Loucy (cell line): Measurements from ENCODE around the gene INF2.

Experiments used
- H2AFZ ChIP-seq: fragments of 200-600 bp; sonication (generic); 2 replicates; pipeline ENCODE4 v1.6.0; 2016; ENCODE audit warnings: antibody characterized with exemption, mild to moderate bottlenecking, low read length, moderate library complexity
- H3F3A ChIP-seq: fragments of 200-600 bp; 2 replicates; pipeline ENCODE4 v1.6.0; 2016; ENCODE audit warnings: antibody characterized with exemption, low read depth, mild to moderate bottlenecking
- H3K27me3 ChIP-seq: fragments of 200-600 bp; sonication (generic); 2 replicates; pipeline ENCODE4 v1.6.1; 2014; ENCODE audit warnings: low read length, mild to moderate bottlenecking; ENCODE audit not compliant: insufficient read depth, poor library complexity, severe bottlenecking
- H3K36me3 ChIP-seq: fragments of 200-600 bp; sonication (generic); 2 replicates; pipeline ENCODE4 v1.6.1; 2016; ENCODE audit warnings: low read length; ENCODE audit not compliant: insufficient read depth
- H3K4me1 ChIP-seq: fragments of 200-600 bp; sonication (generic); 2 replicates; pipeline ENCODE4 v1.5.1; 2014; ENCODE audit warnings: low read length, mild to moderate bottlenecking; ENCODE audit not compliant: insufficient read depth, poor library complexity, severe bottlenecking
- H3K4me2 ChIP-seq: fragments of 200-600 bp; sonication (generic); 2 replicates; pipeline ENCODE4 v1.6.0; 2014; ENCODE audit warnings: antibody characterized with exemption, low read length, low read depth, mild to moderate bottlenecking; ENCODE audit not compliant: poor library complexity, severe bottlenecking
- H3K4me3 ChIP-seq: fragments of 200-600 bp; sonication (generic); 2 replicates; pipeline ENCODE4 v1.5.1; 2014; ENCODE audit warnings: low read length, mild to moderate bottlenecking, mixed read lengths; ENCODE audit not compliant: poor library complexity, severe bottlenecking
- H3K79me2 ChIP-seq: fragments of 200-600 bp; sonication (generic); 2 replicates; pipeline ENCODE4 v1.6.1; 2014; ENCODE audit warnings: low read length; ENCODE audit not compliant: insufficient read depth
- H3K9ac ChIP-seq: fragments of 200-600 bp; sonication (generic); 2 replicates; pipeline ENCODE4 v1.6.0; 2014; ENCODE audit warnings: mild to moderate bottlenecking, low read depth, low read length, moderate library complexity; ENCODE audit not compliant: poor library complexity, severe bottlenecking
- H3K9me2 ChIP-seq: fragments of 200-600 bp; sonication (generic); replicated peaks from 2 replicates; pipeline ENCODE4 v1.6.1; 2016; ENCODE audit warnings: low read depth, low read length, mixed read lengths
- H3K9me3 ChIP-seq: fragments of 200-600 bp; sonication (generic); 2 replicates; pipeline ENCODE4 v1.6.1; 2014; ENCODE audit warnings: mild to moderate bottlenecking, antibody characterized with exemption, low read length, low read depth; ENCODE audit not compliant: insufficient read depth
- H4K20me1 ChIP-seq: fragments of 200-600 bp; sonication (generic); 2 replicates; pipeline ENCODE4 v1.6.0; 2014; ENCODE audit warnings: antibody characterized with exemption, low read length, mild to moderate bottlenecking; ENCODE audit not compliant: insufficient read depth, poor library complexity, severe bottlenecking
- CTCF ChIP-seq: fragments of 200-600 bp; sonication (generic); conservative IDR thresholded peaks from 2 replicates; pipeline ENCODE4 v1.5.1; 2014; ENCODE audit warnings: mild to moderate bottlenecking, antibody characterized with exemption, low read length
- EZH2phosphoT487 ChIP-seq: fragments of 200-600 bp; IDR thresholded peaks from 2 replicates; pipeline ENCODE4 v1.6.1; 2018; ENCODE audit warnings: antibody characterized with exemption, mild to moderate bottlenecking, moderate library complexity, borderline replicate concordance

Gene INF2

GRCh38 chr14:104734051-104734587 lies 44.7 kb downstream of the INF2 start:
- H3K4me3 ChIP-seq: no peak overlapping the region
- no peaks in the 10 kb centered on the region for H3K36me3 ChIP-seq
- H3K27me3 ChIP-seq: no peaks in the 10 kb centered on the region
- no peak overlapping the region for H2AFZ ChIP-seq
- no peaks in the 10 kb centered on the region for H3K4me1 ChIP-seq
- no peaks in the 10 kb centered on the region for H3K9me3 ChIP-seq
- H3K9me2 ChIP-seq: no peaks in the 10 kb centered on the region
- H3K4me2 ChIP-seq: no peak overlapping the region
- no peak overlapping the region for H3K9ac ChIP-seq
- H3K79me2 ChIP-seq: no peaks in the 10 kb centered on the region
- no peaks in the 10 kb centered on the region for H4K20me1 ChIP-seq
- no peaks in the 10 kb centered on the region for H3F3A ChIP-seq
- no peak for TF ChIP-seq CTCF
- TF ChIP-seq EZH2phosphoT487: no peak

GRCh38 chr14:104734601-104734990 lies 45.2 kb downstream of the INF2 start:
- Histone ChIP-seq H3K79me2 (no peaks in the 10 kb centered on the region), H3K9ac (no peak overlapping the region), H3K27me3 (no peaks in the 10 kb centered on the region), H3K4me1 (no peaks in the 10 kb centered on the region), H3K4me3 (no peak overlapping the region), H4K20me1 (no peaks in the 10 kb centered on the region), H3K9me3 (no peaks in the 10 kb centered on the region), H3F3A (no peaks in the 10 kb centered on the region), H3K36me3 (no peaks in the 10 kb centered on the region), H3K9me2 (no peaks in the 10 kb centered on the region), H3K4me2 (no peak overlapping the region), H2AFZ (no peak overlapping the region)
- TF ChIP-seq EZH2phosphoT487 (no peak), CTCF (no peak)

DNA sequence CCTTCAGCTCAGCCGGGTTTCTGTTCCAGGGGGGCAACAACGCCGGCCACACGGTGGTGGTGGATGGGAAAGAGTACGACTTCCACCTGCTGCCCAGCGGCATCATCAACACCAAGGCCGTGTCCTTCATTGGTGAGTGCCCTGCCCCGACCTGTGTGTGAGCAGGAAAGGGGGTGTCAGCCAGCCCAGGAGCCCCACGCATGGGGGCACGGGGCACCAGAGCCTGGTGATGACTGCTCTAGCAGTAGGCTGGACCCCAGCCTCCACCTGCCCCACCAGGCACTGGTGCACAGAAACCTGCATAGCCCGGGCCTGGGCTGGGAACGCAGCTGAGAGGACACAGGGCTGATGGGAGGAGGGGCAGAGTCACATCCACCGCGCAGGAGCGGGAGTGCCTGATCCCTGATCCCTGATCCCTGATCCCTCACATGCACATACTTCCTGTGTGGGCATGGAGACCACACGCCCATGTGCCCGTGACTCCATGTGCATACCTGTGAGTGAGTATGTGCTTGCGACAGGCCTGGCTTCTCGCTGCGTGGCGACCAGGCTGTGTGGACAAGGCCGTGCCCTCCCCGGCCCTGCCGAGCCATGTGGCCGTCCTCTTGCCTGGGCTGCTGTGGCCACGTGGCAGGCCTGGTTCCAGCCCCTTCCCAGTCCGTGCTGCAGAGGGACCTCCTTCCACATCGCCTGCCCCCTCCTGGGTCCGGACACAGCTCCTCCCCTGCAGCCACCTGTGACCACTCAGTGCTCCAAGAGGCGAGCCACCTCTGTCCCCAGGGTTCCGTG lies 45.8 kb downstream of the INF2 start:
- H3K36me3 ChIP-seq: no peaks in the 10 kb centered on the region
- no peak overlapping the region for H3K9ac ChIP-seq
- no peak overlapping the region for H3K4me3 ChIP-seq
- no peaks in the 10 kb centered on the region for H3F3A ChIP-seq
- no peaks in the 10 kb centered on the region for H4K20me1 ChIP-seq
- no peak overlapping the region for H3K4me2 ChIP-seq
- no peaks in the 10 kb centered on the region for H3K4me1 ChIP-seq
- TF ChIP-seq CTCF (no peak), EZH2phosphoT487 (no peak)
- no peaks in the 10 kb centered on the region for H3K79me2 ChIP-seq
- H3K27me3 ChIP-seq: no peaks in the 10 kb centered on the region
- no peaks in the 10 kb centered on the region for H3K9me3 ChIP-seq
- no peaks in the 10 kb centered on the region for H3K9me2 ChIP-seq
- H2AFZ ChIP-seq: no peak overlapping the region
